A549 treated with dexamethasone at 1 μM for 4 hours (cell line): Measurements from ENCODE around the gene PLCB4. TPM values are rescaled to one million over a fixed set of nuclear protein-coding genes. Genes with fewer than 3 reads are reported as not detected.

ENCODE experiments used
- total RNA-seq: library from RNA; stranded (reverse); fragments of 200-300 nt; extraction: Qiagen RNA extraction; gene quantifications from 5 replicates; pipeline ENCODE4 v1.2.3, GENCODE V29; 2022

Gene PLCB4
- 14.9 to 25.2 TPM (median 20.0 TPM) in 5 replicates for total RNA-seq

GRCh38 chr20:9068841-9069663 lies at the start of gene PLCB4:
PLCB4 (plus strand) TSS chr20:9069087; CDS start chr20:9307815, 238,728 bp downstream.

DNA sequence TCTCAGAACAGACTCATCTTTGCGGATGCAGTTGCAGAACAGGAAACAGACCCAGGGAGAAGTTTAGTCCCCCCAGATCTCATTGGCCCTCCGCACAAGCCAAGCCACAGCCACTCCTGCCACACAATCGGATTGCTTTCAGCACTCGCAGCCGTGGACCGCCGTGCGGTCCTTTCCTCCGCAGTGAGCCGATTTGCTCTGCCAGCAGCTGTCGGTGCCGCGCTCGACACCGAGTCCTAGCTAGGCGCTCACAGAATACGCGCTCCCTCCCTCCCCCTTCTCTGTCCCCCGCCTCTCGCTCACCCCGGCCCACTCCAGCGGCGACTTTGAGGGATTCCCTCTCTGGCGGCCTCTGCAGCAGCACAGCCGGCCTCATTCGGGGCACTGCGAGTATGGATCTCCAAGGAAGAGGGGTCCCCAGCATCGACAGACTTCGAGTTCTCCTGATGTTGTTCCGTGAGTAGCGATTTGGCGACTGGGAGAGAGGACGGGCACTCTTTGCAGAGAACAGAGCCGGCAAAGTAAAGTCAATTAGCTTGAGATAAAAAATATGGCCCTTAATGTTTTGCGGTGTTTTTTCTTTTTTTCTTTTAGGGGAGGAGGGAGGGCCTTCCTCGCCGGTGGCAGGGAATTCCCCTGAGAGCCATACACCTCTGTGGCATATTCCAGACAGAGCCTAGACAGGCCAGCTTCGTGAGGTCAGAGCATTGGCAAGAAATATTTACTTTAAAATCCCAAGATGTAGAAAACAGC lies 445.8 kb downstream of the PLCB4 start, which contains the start of gene LAMP5:
Gene LAMP5 (plus strand): TSS at position 130 of the 753 bp plus-strand sequence. CDS start 263 bp downstream, at position 393.

